Trophoblast cell (in vitro differentiated cells and primary cell): ENCODE data around the gene RSPO4.

Source experiments
- DNase-seq, 2 donors: peaks; one replicate each; pipeline ENCODE4 v3.0.0-alpha.2; 2016
- H2AFZ ChIP-seq: 2 replicates; pipeline ENCODE4 v1.6.1; 2013; ENCODE audit warnings: low read length, moderate library complexity, mild to moderate bottlenecking; ENCODE audit not compliant: insufficient read depth, poor library complexity
- H2AK5ac ChIP-seq: 2 replicates; pipeline ENCODE4 v1.6.1; 2013; ENCODE audit warnings: mild to moderate bottlenecking, low read length
- H2BK120ac ChIP-seq: 2 replicates; pipeline ENCODE4 v1.6.1; 2013; ENCODE audit warnings: low read length, mild to moderate bottlenecking, moderate library complexity; ENCODE audit not compliant: insufficient read depth, poor library complexity
- H2BK12ac ChIP-seq: 2 replicates; pipeline ENCODE4 v1.6.1; 2013; ENCODE audit warnings: mild to moderate bottlenecking, low read length, moderate library complexity
- H2BK5ac ChIP-seq: 2 replicates; pipeline ENCODE4 v1.6.1; 2013; ENCODE audit warnings: low read length, low read depth, moderate library complexity, mild to moderate bottlenecking; ENCODE audit not compliant: poor library complexity
- H3K14ac ChIP-seq: 2 replicates; pipeline ENCODE4 v1.6.1; 2013; ENCODE audit warnings: mild to moderate bottlenecking, low read length
- H3K18ac ChIP-seq: 2 replicates; pipeline ENCODE4 v1.6.1; 2013; ENCODE audit warnings: mild to moderate bottlenecking, low read length
- H3K23ac ChIP-seq: 2 replicates; pipeline ENCODE4 v1.6.1; 2013; ENCODE audit warnings: low read length
- H3K27ac ChIP-seq: 2 replicates; pipeline ENCODE4 v1.5.1; 2013; ENCODE audit warnings: low read depth, mild to moderate bottlenecking, inconsistent platforms, low read length, moderate library complexity
- H3K27me3 ChIP-seq: 2 replicates; pipeline ENCODE4 v1.6.1; 2013; ENCODE audit warnings: inconsistent platforms, mild to moderate bottlenecking, low read length, moderate library complexity; ENCODE audit not compliant: insufficient read depth
- H3K36me3 ChIP-seq, 2 experiments: 1 replicate in 1 of 2; 2 replicates in 1 of 2; pipeline ENCODE4 v1.6.1; 2013; ENCODE audit warnings: low read length in 2 of 2, mild to moderate bottlenecking in 2 of 2, moderate library complexity in 1 of 2; ENCODE audit not compliant: insufficient read depth in 2 of 2, control insufficient read depth in 1 of 2
- H3K4ac ChIP-seq: 2 replicates; pipeline ENCODE4 v1.6.1; 2013; ENCODE audit warnings: low read depth, mild to moderate bottlenecking, low read length, moderate library complexity
- H3K4me1 ChIP-seq, 2 experiments: 1 replicate in 1 of 2; 2 replicates in 1 of 2; pipeline ENCODE4 v1.6.1; 2013; ENCODE audit warnings: low read length in 2 of 2, mild to moderate bottlenecking in 2 of 2, moderate library complexity in 1 of 2; ENCODE audit not compliant: insufficient read depth in 2 of 2, control insufficient read depth in 1 of 2
- H3K4me2 ChIP-seq: 2 replicates; pipeline ENCODE4 v1.6.1; 2013; ENCODE audit warnings: inconsistent platforms, mild to moderate bottlenecking, low read length, moderate library complexity
- H3K4me3 ChIP-seq: 2 replicates; pipeline ENCODE4 v1.5.1; 2013; ENCODE audit warnings: mild to moderate bottlenecking, low read depth, low read length, inconsistent platforms
- H3K79me1 ChIP-seq: one replicate; pipeline ENCODE4 v1.6.1; 2013; ENCODE audit warnings: low read length
- H3K79me2 ChIP-seq: 2 replicates; pipeline ENCODE4 v1.6.1; 2013; ENCODE audit warnings: low read length, mild to moderate bottlenecking; ENCODE audit not compliant: control insufficient read depth, insufficient read depth, poor library complexity
- H3K9ac ChIP-seq: 2 replicates; pipeline ENCODE4 v1.6.1; 2013; ENCODE audit warnings: mild to moderate bottlenecking, low read length
- H3K9me3 ChIP-seq: 2 replicates; pipeline ENCODE4 v1.6.1; 2013; ENCODE audit warnings: low read depth, mild to moderate bottlenecking, control low read depth, inconsistent platforms, low read length; ENCODE audit not compliant: insufficient read depth
- H4K12ac ChIP-seq: 2 replicates; pipeline ENCODE4 v1.6.1; 2013; ENCODE audit warnings: low read depth, mild to moderate bottlenecking, low read length, moderate library complexity
- H4K8ac ChIP-seq: 2 replicates; pipeline ENCODE4 v1.6.1; 2013; ENCODE audit warnings: low read depth, mild to moderate bottlenecking, low read length, moderate library complexity
- H4K91ac ChIP-seq: one replicate; pipeline ENCODE4 v1.6.1; 2013; ENCODE audit warnings: low read depth, mild to moderate bottlenecking, low read length, moderate library complexity
- WGBS: extraction: QIAGEN DNeasy Blood & Tissue Kit; methylation state at CpG from one replicate; pipeline ENCODE4 v1.1.7; 2013; ENCODE audit warnings: missing lambda C conversion rate; ENCODE audit not compliant: insufficient read length, insufficient coverage; ENCODE audit errors: extremely low coverage; 5-methylcytosine and 5-hydroxymethylcytosine counted together

The RSPO4 gene

GRCh38 chr20:977021-977420, 25.1 kb downstream of the RSPO4 start:
- H3K4me2 ChIP-seq, result no peak overlapping the region
- no peak overlapping the region for H3K9ac ChIP-seq
- H3K79me1 ChIP-seq, result no peaks in the 10 kb centered on the region
- no peak overlapping the region for H3K23ac ChIP-seq
- DNase-seq, result no peak
- no peak overlapping the region for H2BK12ac ChIP-seq
- no peak overlapping the region for H2AK5ac ChIP-seq
- H3K4ac ChIP-seq, result no peak overlapping the region
- H3K14ac ChIP-seq, result no peak overlapping the region
- no peaks in the 10 kb centered on the region for H3K79me2 ChIP-seq
- no peak overlapping the region for H4K12ac ChIP-seq
- no peak overlapping the region for H3K4me3 ChIP-seq
- no peak overlapping the region for H2AFZ ChIP-seq
- no peak overlapping the region for H4K91ac ChIP-seq
- no peak overlapping the region for H2BK120ac ChIP-seq
- H3K4me1 ChIP-seq, result peaks cover 0 to 4% of the 10 kb centered on the region in 2 experiments
- no peak overlapping the region for H3K27ac ChIP-seq
- WGBS, result no CpG with 5 or more reads among the region's 1 CpG
- no peak overlapping the region for H2BK5ac ChIP-seq
- H3K27me3 ChIP-seq, result no peaks in the 10 kb centered on the region
- H3K36me3 ChIP-seq, result no peaks in the 10 kb centered on the region
- peaks cover 4% of the 10 kb centered on the region for H3K9me3 ChIP-seq
- H4K8ac ChIP-seq, result no peak overlapping the region
- H3K18ac ChIP-seq, result no peak overlapping the region

GRCh38 chr20:976033-976432, 26.1 kb downstream of the RSPO4 start:
- no peak overlapping the region for H3K4me3 ChIP-seq
- H2AK5ac ChIP-seq, result no peak overlapping the region
- peaks cover 4% of the 10 kb centered on the region for H3K9me3 ChIP-seq
- DNase-seq, result no peak
- no peak overlapping the region for H2AFZ ChIP-seq
- H3K9ac ChIP-seq, result no peak overlapping the region
- H3K14ac ChIP-seq, result no peak overlapping the region
- no peaks in the 10 kb centered on the region for H3K36me3 ChIP-seq
- H3K27ac ChIP-seq, result no peak overlapping the region
- H3K4me1 ChIP-seq, result peaks cover 0 to 4% of the 10 kb centered on the region in 2 experiments
- H4K91ac ChIP-seq, result no peak overlapping the region
- H4K8ac ChIP-seq, result no peak overlapping the region
- no peaks in the 10 kb centered on the region for H3K79me2 ChIP-seq
- H3K18ac ChIP-seq, result no peak overlapping the region
- H3K4me2 ChIP-seq, result no peak overlapping the region
- no peak overlapping the region for H2BK12ac ChIP-seq
- no peak overlapping the region for H4K12ac ChIP-seq
- H2BK120ac ChIP-seq, result no peak overlapping the region
- no peak overlapping the region for H2BK5ac ChIP-seq
- H3K4ac ChIP-seq, result no peak overlapping the region
- no CpG with 5 or more reads among the region's 2 CpGs for WGBS
- no peak overlapping the region for H3K23ac ChIP-seq
- H3K27me3 ChIP-seq, result no peaks in the 10 kb centered on the region
- H3K79me1 ChIP-seq, result no peaks in the 10 kb centered on the region

GRCh38 chr20:973785-974194, 28.3 kb downstream of the RSPO4 start:
- no peak overlapping the region for H3K4ac ChIP-seq
- H3K27ac ChIP-seq, result no peak overlapping the region
- no peak overlapping the region for H2BK12ac ChIP-seq
- no peaks in the 10 kb centered on the region for H3K36me3 ChIP-seq
- no peak overlapping the region for H3K23ac ChIP-seq
- H2AK5ac ChIP-seq, result no peak overlapping the region
- no peak overlapping the region for H3K4me2 ChIP-seq
- no peak overlapping the region for H3K4me3 ChIP-seq
- H2AFZ ChIP-seq, result no peak overlapping the region
- H2BK120ac ChIP-seq, result no peak overlapping the region
- peaks cover 0 to 4% of the 10 kb centered on the region in 2 experiments for H3K4me1 ChIP-seq
- H2BK5ac ChIP-seq, result no peak overlapping the region
- H4K8ac ChIP-seq, result no peak overlapping the region
- H3K9ac ChIP-seq, result no peak overlapping the region
- H3K79me1 ChIP-seq, result no peaks in the 10 kb centered on the region
- WGBS, result no CpG with 5 or more reads among the region's 6 CpGs
- H3K27me3 ChIP-seq, result no peaks in the 10 kb centered on the region
- H3K9me3 ChIP-seq, result peaks cover 5% of the 10 kb centered on the region
- no peaks in the 10 kb centered on the region for H3K79me2 ChIP-seq
- H3K18ac ChIP-seq, result no peak overlapping the region
- H4K12ac ChIP-seq, result no peak overlapping the region
- no peak overlapping the region for H4K91ac ChIP-seq
- H3K14ac ChIP-seq, result no peak overlapping the region
- DNase-seq, result peak; percentile 63 to 77

- no CpG with 5 or more reads among the region's 9 CpGs for WGBS
- no peak overlapping the region for H2AFZ ChIP-seq
- peaks cover 0 to 7% of the 10 kb centered on the region in 2 experiments for H3K4me1 ChIP-seq
- H3K4me3 ChIP-seq, result peak overlapping the region; percentile 25
- no peak for DNase-seq
- no peak overlapping the region for H4K12ac ChIP-seq
- H3K18ac ChIP-seq, result no peak overlapping the region
- H3K27ac ChIP-seq, result no peak overlapping the region
- H3K27me3 ChIP-seq, result no peaks in the 10 kb centered on the region
- no peak overlapping the region for H3K23ac ChIP-seq
- no peak overlapping the region for H2BK5ac ChIP-seq
- H2BK120ac ChIP-seq, result no peak overlapping the region
- no peaks in the 10 kb centered on the region for H3K36me3 ChIP-seq
- no peak overlapping the region for H2AK5ac ChIP-seq
- H3K4me2 ChIP-seq, result no peak overlapping the region
- H4K91ac ChIP-seq, result no peak overlapping the region
- no peaks in the 10 kb centered on the region for H3K79me1 ChIP-seq
- H3K14ac ChIP-seq, result no peak overlapping the region
- H3K9ac ChIP-seq, result no peak overlapping the region
- H4K8ac ChIP-seq, result no peak overlapping the region
- no peak overlapping the region for H2BK12ac ChIP-seq
- no peak overlapping the region for H3K4ac ChIP-seq
- H3K79me2 ChIP-seq, result no peaks in the 10 kb centered on the region
- H3K9me3 ChIP-seq, result peaks cover 5% of the 10 kb centered on the region
These were observed 29.9 kb downstream of the RSPO4 start for GRCh38 chr20:972256-972655.
